Ovary (tissue), 9 donors: ENCODE results near the gene XKR3. TPM values are rescaled to one million over a fixed set of nuclear protein-coding genes. Genes with fewer than 3 reads are reported as not detected.

ENCODE experiments used
- DNase-seq, 5 donors: peaks; one replicate each; pipeline ENCODE4 v3.0.0-alpha.2; 2019 to 2020
- H3K27ac ChIP-seq, 2 donors: fragments of 200-600 bp; one replicate each; pipeline versions ENCODE4 v1.5.1 to v1.8.0; 2019 to 2022
- H3K27me3 ChIP-seq: fragments of 200-600 bp; one replicate; pipeline ENCODE4 v1.8.0; 2022
- H3K36me3 ChIP-seq: fragments of 200-600 bp; sonication (generic); one replicate; pipeline ENCODE4 v1.5.1; 2019
- H3K4me1 ChIP-seq: one replicate; pipeline ENCODE4 v1.8.1; 2013; ENCODE audit warnings: mild to moderate bottlenecking, moderate library complexity; ENCODE audit not compliant: insufficient read depth
- H3K4me3 ChIP-seq: fragments of 200-600 bp; sonication (generic); one replicate; pipeline ENCODE4 v1.5.1; 2017
- H3K9me3 ChIP-seq, 2 donors: fragments of 200-600 bp in 1 of 2; sonication (generic) in 1 of 2; one replicate each; pipeline versions ENCODE4 v1.5.1 to v1.8.1; 2013 to 2019; ENCODE audit warnings: mild to moderate bottlenecking in 1 of 2, moderate library complexity in 1 of 2
- EP300 ChIP-seq: sonication (generic); formaldehyde crosslinking; IDR thresholded peaks from one replicate; pipeline ENCODE4 v1.6.1; 2017; ENCODE audit warnings: antibody characterized with exemption
- POLR2A ChIP-seq: fragments of 450-650 bp; IDR thresholded peaks from one replicate; pipeline ENCODE4 v1.6.1; 2017; ENCODE audit warnings: antibody characterized with exemption, mild to moderate bottlenecking, moderate library complexity
- WGBS, 3 donors: extraction: QIAGEN DNeasy Blood & Tissue Kit in 1 of 3; methylation state at CpG; one replicate each; pipeline versions ENCODE4 v1.1.5 to v1.1.7; 2013 to 2017; 5-methylcytosine and 5-hydroxymethylcytosine counted together
- intact Hi-C, 4 donors: fragments of 100-400 bp; cut with DNase I; formaldehyde crosslinking; loops; one replicate each; pipeline versions ENCODE4 v1.11.0 to v1.15.1; 2022 to 2023
- polyA plus RNA-seq, 2 donors: library from polyadenylated mRNA; stranded (reverse); fragments of 200-250 nt in 1 of 2; fragments of 350-450 nt in 1 of 2; fragmentation: Illumina TruSeq in 1 of 2; extraction: RNeasy Lipid Tissue Mini Kit (QIAGEN cat#74804) in 1 of 2; gene quantifications; one replicate each; pipeline ENCODE4 v1.2.3, GENCODE V29; 2013 to 2014
- total RNA-seq, 7 donors: library from RNA; depleted of rRNA in 2 of 7; stranded (reverse); fragments of >200 nt in 2 of 7; fragmentation: NEBNext Ultra II Directional in 3 of 7; extraction: Animal tissue kit (Norgen Biotek cat#: 25700) in 3 of 7; gene quantifications; one replicate each; pipeline versions ENCODE4 v1.1.0 to v1.2.4, GENCODE V29; 2016 to 2023
- TF ChIP-seq, protein P1 (sequence below), 3 donors: fragments of 450-650 bp in 2 of 3; fragments of 200-600 bp in 1 of 3; IDR thresholded peaks; one replicate each; pipeline versions ENCODE4 v1.5.1 to v1.8.0; 2016 to 2022; ENCODE audit warnings: antibody characterized with exemption in 3 of 3, mild to moderate bottlenecking in 1 of 3
- donor health status: DM: no; HTN: no; CAD: no; lungs with moderate emphysema.
- donor health status: DM: no; HTN: no; CAD: no.
- donor health status: Bipolar disorder and iron deficiency.
- donor health status: DM: yes; HTN: yes; CAD: no.
- donor health status: DM: no; HTN: no; CAD: no.
- donor health status: DM: yes; HTN: yes; CAD: no.

XKR3 gene
- total and polyA plus RNA-seq, 9 donors: not detected

DNA sequence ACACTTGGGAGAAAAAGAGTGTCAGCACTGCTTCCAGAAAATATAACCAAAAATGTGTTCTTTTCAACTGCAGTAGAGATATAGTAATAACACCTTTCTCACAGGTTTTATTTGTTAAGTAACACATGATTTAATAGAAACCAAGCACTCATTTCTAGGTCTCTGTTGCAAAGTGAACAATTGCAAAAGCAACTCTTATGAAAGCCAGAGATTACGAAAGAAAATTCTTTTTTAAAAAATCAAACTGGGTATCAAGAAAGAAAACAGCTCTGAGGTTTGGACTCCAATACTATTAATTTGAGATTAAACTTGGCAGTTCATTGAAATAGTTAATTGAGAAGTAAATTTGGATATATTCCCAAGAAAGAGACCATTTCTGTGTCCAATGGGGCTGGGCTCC lies 9.8 kb upstream of the XKR3 start:
- no peak overlapping the region for H3K27ac ChIP-seq
- H3K4me1 ChIP-seq: no peaks in the 10 kb centered on the region
- no peak for DNase-seq
- no peaks in the 10 kb centered on the region for H3K27me3 ChIP-seq
- no peak for TF ChIP-seq POLR2A
- TF ChIP-seq EP300: no peak
- TF ChIP-seq, protein P1, sequence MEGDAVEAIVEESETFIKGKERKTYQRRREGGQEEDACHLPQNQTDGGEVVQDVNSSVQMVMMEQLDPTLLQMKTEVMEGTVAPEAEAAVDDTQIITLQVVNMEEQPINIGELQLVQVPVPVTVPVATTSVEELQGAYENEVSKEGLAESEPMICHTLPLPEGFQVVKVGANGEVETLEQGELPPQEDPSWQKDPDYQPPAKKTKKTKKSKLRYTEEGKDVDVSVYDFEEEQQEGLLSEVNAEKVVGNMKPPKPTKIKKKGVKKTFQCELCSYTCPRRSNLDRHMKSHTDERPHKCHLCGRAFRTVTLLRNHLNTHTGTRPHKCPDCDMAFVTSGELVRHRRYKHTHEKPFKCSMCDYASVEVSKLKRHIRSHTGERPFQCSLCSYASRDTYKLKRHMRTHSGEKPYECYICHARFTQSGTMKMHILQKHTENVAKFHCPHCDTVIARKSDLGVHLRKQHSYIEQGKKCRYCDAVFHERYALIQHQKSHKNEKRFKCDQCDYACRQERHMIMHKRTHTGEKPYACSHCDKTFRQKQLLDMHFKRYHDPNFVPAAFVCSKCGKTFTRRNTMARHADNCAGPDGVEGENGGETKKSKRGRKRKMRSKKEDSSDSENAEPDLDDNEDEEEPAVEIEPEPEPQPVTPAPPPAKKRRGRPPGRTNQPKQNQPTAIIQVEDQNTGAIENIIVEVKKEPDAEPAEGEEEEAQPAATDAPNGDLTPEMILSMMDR (IDR thresholded peaks at IDR 0.05): no peak
- H3K4me3 ChIP-seq: no peak overlapping the region
- H3K9me3 ChIP-seq: no peaks in the 10 kb centered on the region
- 83 to 86% (median 85%) methylated on average over 1 of the region's 1 CpG for WGBS, 3 donors
- no peaks in the 10 kb centered on the region for H3K36me3 ChIP-seq
- intact Hi-C loops: loop anchor here in 1 of 4 donors (5.0 kb wide), 1 partner anchor 287 kb away; the partner anchor contains the start of gene TMEM121B

DNA sequence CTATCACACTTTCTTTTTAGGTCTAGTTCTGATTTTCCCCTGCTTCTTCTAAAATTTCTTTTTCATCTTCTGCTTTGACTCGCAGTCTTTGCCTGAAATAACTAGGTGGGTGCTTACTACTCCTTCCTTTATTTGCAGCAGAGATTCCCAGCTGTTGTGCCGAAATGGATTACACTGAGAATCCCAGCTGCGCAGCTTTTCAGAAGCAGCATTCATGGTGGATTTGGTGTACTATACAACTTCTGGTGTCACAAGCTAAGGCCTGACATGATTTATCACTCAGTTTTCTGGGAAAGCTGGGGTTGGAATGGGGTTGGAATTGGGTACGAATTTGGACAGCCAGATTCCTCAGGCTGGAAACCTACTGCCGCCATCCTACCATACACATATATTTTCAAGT lies 6.0 kb upstream of the XKR3 start:
- H3K27ac ChIP-seq: no peak overlapping the region
- no peaks in the 10 kb centered on the region for H3K36me3 ChIP-seq
- TF ChIP-seq POLR2A (no peak), EP300 (no peak)
- TF ChIP-seq, protein P1 (IDR thresholded peaks at IDR 0.05): no peak
- intact Hi-C loops: no loop called here
- H3K4me3 ChIP-seq: no peak overlapping the region
- no peak for DNase-seq
- 77 to 91% (median 77%) methylated on average over 5 of the region's 5 CpGs for whole genome bisulfite sequencing, 3 donors
- H3K4me1 ChIP-seq: no peaks in the 10 kb centered on the region
- H3K9me3 ChIP-seq: no peaks in the 10 kb centered on the region
- H3K27me3 ChIP-seq: no peaks in the 10 kb centered on the region

DNA sequence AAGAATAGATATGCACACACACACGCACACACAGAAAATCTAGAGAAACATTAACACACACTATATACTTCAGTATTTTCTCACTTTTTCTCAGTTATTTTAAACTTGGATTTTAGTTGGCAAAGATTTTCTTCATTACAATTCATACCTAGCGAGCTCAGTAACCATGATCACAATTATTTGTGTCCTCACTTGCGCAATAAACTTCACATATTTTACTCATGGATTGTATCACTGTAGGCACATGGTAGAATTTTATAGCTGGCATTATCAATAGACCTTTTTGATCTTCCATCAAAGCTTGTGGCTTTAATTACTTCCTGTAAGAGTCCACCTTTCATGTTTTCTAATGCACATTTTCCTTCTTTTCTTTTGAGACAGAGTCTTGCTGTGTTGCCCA lies 4.8 kb upstream of the XKR3 start:
- no peaks in the 10 kb centered on the region for H3K27me3 ChIP-seq
- TF ChIP-seq POLR2A (no peak), EP300 (no peak)
- TF ChIP-seq, protein P1 (IDR thresholded peaks at IDR 0.05): no peak
- no peaks in the 10 kb centered on the region for H3K36me3 ChIP-seq
- DNase-seq: no peak
- 65 to 84% (median 81%) methylated on average over 3 of the region's 3 CpGs for WGBS, 3 donors
- H3K27ac ChIP-seq: no peak overlapping the region
- no peak overlapping the region for H3K4me3 ChIP-seq
- intact Hi-C loops: no loop called here
- no peaks in the 10 kb centered on the region for H3K9me3 ChIP-seq
- no peaks in the 10 kb centered on the region for H3K4me1 ChIP-seq

DNA sequence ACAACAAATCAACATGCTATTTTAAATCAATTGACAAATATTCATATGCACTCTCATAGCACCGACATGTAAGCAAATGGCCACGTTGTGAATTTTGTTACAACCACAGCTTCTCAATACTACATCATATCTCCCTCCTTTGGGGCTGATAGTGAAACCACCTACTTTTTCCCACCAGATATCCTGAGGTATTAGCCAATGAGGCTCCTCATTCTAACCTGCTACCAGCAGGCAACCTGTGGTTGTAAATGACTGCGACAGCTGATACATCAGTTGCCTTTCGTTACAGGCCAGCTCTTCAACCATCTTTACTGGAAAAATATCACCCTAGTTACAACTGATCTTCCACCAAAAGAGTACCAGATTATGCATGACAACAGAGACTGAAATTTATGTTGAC lies 3.7 kb upstream of the XKR3 start:
- WGBS, 3 donors: 70 to 80% (median 74%) methylated on average over 4 of the region's 4 CpGs
- no peak for TF ChIP-seq POLR2A
- TF ChIP-seq, protein P1 (IDR thresholded peaks at IDR 0.05): no peak
- TF ChIP-seq EP300: no peak
- Histone ChIP-seq H3K4me1 (no peaks in the 10 kb centered on the region), H3K36me3 (no peaks in the 10 kb centered on the region), H3K27me3 (no peaks in the 10 kb centered on the region), H3K4me3 (no peak overlapping the region), H3K27ac (no peak overlapping the region), H3K9me3 (no peaks in the 10 kb centered on the region)
- intact Hi-C loops: no loop called here
- no peak for DNase-seq

DNA sequence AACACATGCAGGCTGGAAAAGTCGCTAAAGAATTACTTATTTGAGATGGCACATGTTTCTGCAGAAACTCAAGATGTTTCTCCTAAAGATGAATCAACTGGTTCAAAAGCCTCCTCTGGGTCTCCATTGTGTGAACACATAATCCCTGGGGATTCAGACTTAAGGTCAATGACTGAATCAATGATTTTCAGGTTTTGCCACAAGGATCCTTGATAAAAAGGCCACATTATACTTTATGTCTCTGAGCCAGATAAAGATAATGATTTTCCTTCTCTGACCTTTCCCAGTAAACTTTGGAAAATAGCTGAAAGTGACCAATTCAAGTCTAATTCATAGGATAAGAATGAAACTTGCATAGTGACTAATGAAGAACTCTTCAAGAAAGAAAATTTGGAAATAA lies 2.3 kb upstream of the XKR3 start:
- H3K4me1 ChIP-seq: no peaks in the 10 kb centered on the region
- no peak for TF ChIP-seq EP300
- TF ChIP-seq, protein P1 (IDR thresholded peaks at IDR 0.05): no peak
- no peak for TF ChIP-seq POLR2A
- intact Hi-C loops: no loop called here
- H3K9me3 ChIP-seq: no peaks in the 10 kb centered on the region
- DNase-seq: no peak
- H3K27me3 ChIP-seq: no peaks in the 10 kb centered on the region
- no peak overlapping the region for H3K4me3 ChIP-seq
- H3K27ac ChIP-seq: no peak overlapping the region
- H3K36me3 ChIP-seq: no peaks in the 10 kb centered on the region
- WGBS, 3 donors: 74 to 96% (median 79%) methylated on average over 1 of the region's 1 CpG
